Spleen (tissue), 7 donors: ENCODE data around the gene GPR18.

Experiments used
- CTCF ChIP-seq, 11 experiments: fragments of 200-600 bp in 7 of 11; fragments of 450-650 bp in 4 of 11; sonication (generic) in 4 of 11; IDR thresholded peaks in 8 of 11; conservative IDR thresholded peaks in 3 of 11; 1 replicate in 7 of 11; 2 replicates in 4 of 11; pipeline versions ENCODE4 v1.4.0 to v1.8.0; 2016 to 2021; ENCODE audit warnings: antibody characterized with exemption in 11 of 11, inconsistent platforms in 4 of 11, mild to moderate bottlenecking in 1 of 11
- POLR2AphosphoS5 ChIP-seq, 3 donors: sonication (generic); formaldehyde crosslinking; IDR thresholded peaks; one replicate each; pipeline ENCODE4 v1.5.1; 2017; ENCODE audit warnings: antibody characterized with exemption in 3 of 3
- donor health status: DM: no; HTN: no; CAD: no; lungs with moderate emphysema.
- donor health status: DM: no; HTN: no; CAD: no.
- donor health status: DM: no; HTN: no; CAD: no.

- TF ChIP-seq CTCF (IDR thresholded peaks at IDR 0.05 in 8 of 11, conservative IDR thresholded peaks at IDR 0.05 in 3 of 11) (no peak), POLR2AphosphoS5 (IDR thresholded peaks at IDR 0.05) (no peak)
Measured at GRCh38 chr13:99272481-99272880, 14.3 kb upstream of the GPR18 start.
